ENCODE measurements around the gene RPP30.

- TF ChIP-seq CTCF (IDR thresholded peaks at IDR 0.05) (no peak), EZH2 (IDR thresholded peaks at IDR 0.05) (no peak)
Observed at GRCh38 chr10:90890347-90890746, 18.6 kb downstream of the RPP30 start.
